HL-60 (cell line): ENCODE measurements around the gene SMYD2.
A peak's percentile ranks its signal among the peaks of the same experiment; 100 is the strongest.

Source experiments
- DNase-seq, 2 experiments: peaks; one replicate each; pipeline ENCODE4 v3.0.0-alpha.2; 2010 to 2020; ENCODE audit warnings: low read depth in 1 of 2, low spot score in 1 of 2
- H3K27ac ChIP-seq: fragments of 250-450 bp; sonication (Bioruptor Pico); replicated peaks from 2 replicates; pipeline ENCODE4 v1.5.1; 2020; ENCODE audit warnings: mild to moderate bottlenecking, moderate library complexity
- H3K27me3 ChIP-seq: fragments of 250-450 bp; sonication (Bioruptor Pico); 2 replicates; pipeline ENCODE4 v1.5.1; 2021; ENCODE audit warnings: mild to moderate bottlenecking, moderate library complexity; ENCODE audit not compliant: insufficient read depth, poor library complexity, severe bottlenecking
- H3K4me3 ChIP-seq: replicated peaks from 2 replicates; pipeline ENCODE4 v1.5.1; 2011; ENCODE audit warnings: mild to moderate bottlenecking, control low read depth, low read length; ENCODE audit not compliant: insufficient read depth
- GABPA ChIP-seq: IDR thresholded peaks from 2 replicates; pipeline ENCODE4 v1.6.1; 2012; ENCODE audit warnings: low read depth
- POLR2AphosphoS5 ChIP-seq: IDR thresholded peaks from 2 replicates; pipeline ENCODE4 v1.6.1; 2012; ENCODE audit warnings: low read depth
- SPI1 ChIP-seq: IDR thresholded peaks from 2 replicates; pipeline ENCODE4 v1.6.1; 2012; ENCODE audit warnings: low read depth, mild to moderate bottlenecking, borderline replicate concordance
- long read RNA-seq: library from polyadenylated mRNA; unstranded; transcript quantifications from one replicate; pipeline ENCODE4 v2.0.0, GENCODE V29; 2020
- TF ChIP-seq, protein P1 (sequence below): IDR thresholded peaks from one replicate; pipeline ENCODE4 v1.5.1; 2011; ENCODE audit warnings: low read length, control low read depth, inconsistent platforms; ENCODE audit not compliant: insufficient read depth
- TF ChIP-seq, protein P2 (sequence below): IDR thresholded peaks from 2 replicates; pipeline ENCODE4 v1.6.1; 2012; ENCODE audit warnings: low read depth; ENCODE audit not compliant: insufficient replicate concordance

Gene SMYD2, protein sequence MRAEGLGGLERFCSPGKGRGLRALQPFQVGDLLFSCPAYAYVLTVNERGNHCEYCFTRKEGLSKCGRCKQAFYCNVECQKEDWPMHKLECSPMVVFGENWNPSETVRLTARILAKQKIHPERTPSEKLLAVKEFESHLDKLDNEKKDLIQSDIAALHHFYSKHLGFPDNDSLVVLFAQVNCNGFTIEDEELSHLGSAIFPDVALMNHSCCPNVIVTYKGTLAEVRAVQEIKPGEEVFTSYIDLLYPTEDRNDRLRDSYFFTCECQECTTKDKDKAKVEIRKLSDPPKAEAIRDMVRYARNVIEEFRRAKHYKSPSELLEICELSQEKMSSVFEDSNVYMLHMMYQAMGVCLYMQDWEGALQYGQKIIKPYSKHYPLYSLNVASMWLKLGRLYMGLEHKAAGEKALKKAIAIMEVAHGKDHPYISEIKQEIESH
- long read RNA-seq, transcript SMYD2-201 (12 exons, 1,671 nt), result major isoform, 27 of 34 reads
- long read RNA-seq, partial matches to known transcripts, result 1 of 34 reads
- long read RNA-seq, other reads (novel, unspliced or antisense), result 2 of 34 reads

DNA sequence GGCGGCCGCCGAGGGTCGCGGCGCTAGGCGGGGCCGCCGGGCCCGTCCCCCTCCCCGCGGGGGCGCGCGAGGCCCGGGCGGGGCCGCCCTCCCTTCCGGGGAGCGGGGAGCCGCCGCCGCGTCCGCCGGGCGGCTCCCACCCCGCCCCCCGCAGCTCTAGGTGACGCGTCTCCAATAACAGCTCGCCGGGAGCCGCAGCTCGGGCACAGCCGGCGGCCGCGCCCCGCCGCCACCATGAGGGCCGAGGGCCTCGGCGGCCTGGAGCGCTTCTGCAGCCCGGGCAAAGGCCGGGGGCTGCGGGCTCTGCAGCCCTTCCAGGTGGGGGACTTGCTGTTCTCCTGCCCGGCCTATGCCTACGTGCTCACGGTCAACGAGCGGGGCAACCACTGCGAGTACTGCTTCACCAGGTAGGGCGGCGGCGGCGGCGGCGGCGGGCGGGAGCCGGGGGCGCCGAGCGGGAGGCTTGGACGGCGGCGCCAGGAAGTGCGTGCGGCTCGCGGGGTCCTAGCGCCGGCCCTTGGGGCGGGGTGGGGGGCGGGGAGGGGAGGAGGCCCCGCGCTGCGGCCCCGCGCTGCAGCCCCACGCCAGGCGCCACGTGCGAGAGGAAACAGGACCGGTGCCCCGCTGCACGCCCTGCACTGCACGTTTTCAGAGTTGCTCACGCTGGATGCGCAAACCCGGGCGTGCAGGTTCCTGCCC is at the start of gene SMYD2:
Gene SMYD2 (plus strand): TSS at position 139 of the 699 bp plus-strand sequence. CDS start 96 bp downstream, at position 235.
- H3K27ac ChIP-seq, result peak within 1 kb of the TSS; percentile 80

DNA sequence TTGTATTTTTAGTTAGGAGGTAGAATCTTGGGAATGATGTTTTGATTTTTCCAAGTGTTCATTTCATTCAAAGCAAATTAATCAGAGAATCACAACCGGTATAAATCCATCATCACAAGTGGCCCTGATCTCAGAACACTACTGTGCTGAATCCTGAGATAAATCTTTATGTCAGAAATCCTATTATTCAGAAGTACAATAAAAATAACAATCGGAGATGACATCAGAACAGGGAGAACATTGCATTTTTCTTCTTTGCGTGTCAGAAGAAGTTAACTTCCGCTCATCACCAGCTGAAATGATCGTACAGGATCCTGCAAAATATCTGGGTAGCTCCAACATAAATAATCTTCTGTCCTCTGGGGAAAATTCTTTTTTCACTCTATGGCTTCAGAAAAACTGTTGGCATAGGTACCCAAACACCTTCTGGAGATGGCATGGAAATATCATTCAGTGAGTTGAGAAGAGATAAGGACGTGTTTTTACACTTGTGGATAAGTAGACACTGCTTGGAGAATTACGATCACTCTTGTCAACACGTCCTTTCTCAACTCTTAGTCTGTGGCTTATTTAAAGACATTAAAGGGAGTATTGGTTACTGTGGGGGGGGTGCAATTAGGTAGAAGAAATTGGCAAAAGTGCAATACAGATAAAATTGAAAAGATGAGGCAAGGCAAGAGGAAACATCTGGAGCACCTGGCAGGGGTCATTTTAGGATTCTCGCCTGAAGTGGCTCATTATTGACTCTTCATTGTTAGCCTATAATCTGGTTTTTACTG is 46.9 kb upstream of the SMYD2 start:
- Histone ChIP-seq H3K27ac (no peak overlapping the region), H3K4me3 (no peak overlapping the region), H3K27me3 (no peaks in the 10 kb centered on the region)
- no peak for TF ChIP-seq GABPA
- no peak for TF ChIP-seq POLR2AphosphoS5
- TF ChIP-seq, protein P1, sequence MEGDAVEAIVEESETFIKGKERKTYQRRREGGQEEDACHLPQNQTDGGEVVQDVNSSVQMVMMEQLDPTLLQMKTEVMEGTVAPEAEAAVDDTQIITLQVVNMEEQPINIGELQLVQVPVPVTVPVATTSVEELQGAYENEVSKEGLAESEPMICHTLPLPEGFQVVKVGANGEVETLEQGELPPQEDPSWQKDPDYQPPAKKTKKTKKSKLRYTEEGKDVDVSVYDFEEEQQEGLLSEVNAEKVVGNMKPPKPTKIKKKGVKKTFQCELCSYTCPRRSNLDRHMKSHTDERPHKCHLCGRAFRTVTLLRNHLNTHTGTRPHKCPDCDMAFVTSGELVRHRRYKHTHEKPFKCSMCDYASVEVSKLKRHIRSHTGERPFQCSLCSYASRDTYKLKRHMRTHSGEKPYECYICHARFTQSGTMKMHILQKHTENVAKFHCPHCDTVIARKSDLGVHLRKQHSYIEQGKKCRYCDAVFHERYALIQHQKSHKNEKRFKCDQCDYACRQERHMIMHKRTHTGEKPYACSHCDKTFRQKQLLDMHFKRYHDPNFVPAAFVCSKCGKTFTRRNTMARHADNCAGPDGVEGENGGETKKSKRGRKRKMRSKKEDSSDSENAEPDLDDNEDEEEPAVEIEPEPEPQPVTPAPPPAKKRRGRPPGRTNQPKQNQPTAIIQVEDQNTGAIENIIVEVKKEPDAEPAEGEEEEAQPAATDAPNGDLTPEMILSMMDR, result no peak
- TF ChIP-seq SPI1, result no peak
- TF ChIP-seq, protein P2, sequence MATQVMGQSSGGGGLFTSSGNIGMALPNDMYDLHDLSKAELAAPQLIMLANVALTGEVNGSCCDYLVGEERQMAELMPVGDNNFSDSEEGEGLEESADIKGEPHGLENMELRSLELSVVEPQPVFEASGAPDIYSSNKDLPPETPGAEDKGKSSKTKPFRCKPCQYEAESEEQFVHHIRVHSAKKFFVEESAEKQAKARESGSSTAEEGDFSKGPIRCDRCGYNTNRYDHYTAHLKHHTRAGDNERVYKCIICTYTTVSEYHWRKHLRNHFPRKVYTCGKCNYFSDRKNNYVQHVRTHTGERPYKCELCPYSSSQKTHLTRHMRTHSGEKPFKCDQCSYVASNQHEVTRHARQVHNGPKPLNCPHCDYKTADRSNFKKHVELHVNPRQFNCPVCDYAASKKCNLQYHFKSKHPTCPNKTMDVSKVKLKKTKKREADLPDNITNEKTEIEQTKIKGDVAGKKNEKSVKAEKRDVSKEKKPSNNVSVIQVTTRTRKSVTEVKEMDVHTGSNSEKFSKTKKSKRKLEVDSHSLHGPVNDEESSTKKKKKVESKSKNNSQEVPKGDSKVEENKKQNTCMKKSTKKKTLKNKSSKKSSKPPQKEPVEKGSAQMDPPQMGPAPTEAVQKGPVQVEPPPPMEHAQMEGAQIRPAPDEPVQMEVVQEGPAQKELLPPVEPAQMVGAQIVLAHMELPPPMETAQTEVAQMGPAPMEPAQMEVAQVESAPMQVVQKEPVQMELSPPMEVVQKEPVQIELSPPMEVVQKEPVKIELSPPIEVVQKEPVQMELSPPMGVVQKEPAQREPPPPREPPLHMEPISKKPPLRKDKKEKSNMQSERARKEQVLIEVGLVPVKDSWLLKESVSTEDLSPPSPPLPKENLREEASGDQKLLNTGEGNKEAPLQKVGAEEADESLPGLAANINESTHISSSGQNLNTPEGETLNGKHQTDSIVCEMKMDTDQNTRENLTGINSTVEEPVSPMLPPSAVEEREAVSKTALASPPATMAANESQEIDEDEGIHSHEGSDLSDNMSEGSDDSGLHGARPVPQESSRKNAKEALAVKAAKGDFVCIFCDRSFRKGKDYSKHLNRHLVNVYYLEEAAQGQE, result no peak
- no peak for DNase-seq

More for the DNA sequence above, at the start of gene SMYD2:
- Histone ChIP-seq H3K4me3 (peak within 1 kb of the TSS; percentile 71), H3K27me3 (no peaks in the 10 kb centered on the region)
- peak; percentile 32 to 54 for DNase-seq
- TF ChIP-seq, protein P2, result no peak
- TF ChIP-seq, protein P1, result no peak
- TF ChIP-seq GABPA (no peak), POLR2AphosphoS5 (peak; percentile 52; the same call in 1 of the 2 replicates)

DNA sequence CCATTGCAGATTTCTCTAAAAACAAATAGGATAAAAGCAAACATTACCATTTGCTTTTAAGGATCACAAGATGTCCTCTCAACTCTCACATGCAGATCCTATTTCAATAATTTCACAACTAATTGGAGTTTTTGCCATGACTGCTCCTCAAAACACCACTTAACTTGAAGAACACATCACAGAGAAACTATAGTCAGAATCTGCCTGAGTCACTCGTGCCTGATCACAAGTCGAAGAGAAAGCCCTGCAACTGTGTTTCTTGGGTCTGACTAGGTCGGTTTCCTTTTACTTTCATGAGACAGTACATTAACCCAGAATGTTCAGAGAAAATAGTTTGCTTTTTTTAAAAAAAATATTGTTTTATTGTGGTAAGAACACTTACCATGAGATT is 46.3 kb upstream of the SMYD2 start:
- TF ChIP-seq SPI1 (no peak), POLR2AphosphoS5 (no peak), GABPA (no peak)
- TF ChIP-seq, protein P2, result no peak
- TF ChIP-seq, protein P1, result no peak
- H3K27me3 ChIP-seq, result no peaks in the 10 kb centered on the region
- no peak for DNase-seq

More for the DNA sequence above, 46.3 kb upstream of the SMYD2 start:
- H3K4me3 ChIP-seq, result no peak overlapping the region
- H3K27ac ChIP-seq, result no peak overlapping the region
